ENCODE results near the gene ST6GALNAC4.

The ST6GALNAC4 gene

GRCh38 chr9:127954831-127955293, 38.0 kb upstream of the ST6GALNAC4 start:
- POLR2A ChIA-PET = interaction anchor here (0.6 kb wide), 2 partner anchors 13 to 42 kb away, joined by 3 to 6 read pairs; no protein-coding TSS in a partner anchor
- TF ChIP-seq, protein P1, sequence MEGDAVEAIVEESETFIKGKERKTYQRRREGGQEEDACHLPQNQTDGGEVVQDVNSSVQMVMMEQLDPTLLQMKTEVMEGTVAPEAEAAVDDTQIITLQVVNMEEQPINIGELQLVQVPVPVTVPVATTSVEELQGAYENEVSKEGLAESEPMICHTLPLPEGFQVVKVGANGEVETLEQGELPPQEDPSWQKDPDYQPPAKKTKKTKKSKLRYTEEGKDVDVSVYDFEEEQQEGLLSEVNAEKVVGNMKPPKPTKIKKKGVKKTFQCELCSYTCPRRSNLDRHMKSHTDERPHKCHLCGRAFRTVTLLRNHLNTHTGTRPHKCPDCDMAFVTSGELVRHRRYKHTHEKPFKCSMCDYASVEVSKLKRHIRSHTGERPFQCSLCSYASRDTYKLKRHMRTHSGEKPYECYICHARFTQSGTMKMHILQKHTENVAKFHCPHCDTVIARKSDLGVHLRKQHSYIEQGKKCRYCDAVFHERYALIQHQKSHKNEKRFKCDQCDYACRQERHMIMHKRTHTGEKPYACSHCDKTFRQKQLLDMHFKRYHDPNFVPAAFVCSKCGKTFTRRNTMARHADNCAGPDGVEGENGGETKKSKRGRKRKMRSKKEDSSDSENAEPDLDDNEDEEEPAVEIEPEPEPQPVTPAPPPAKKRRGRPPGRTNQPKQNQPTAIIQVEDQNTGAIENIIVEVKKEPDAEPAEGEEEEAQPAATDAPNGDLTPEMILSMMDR (IDR thresholded peaks at IDR 0.05; ENCODE audit: control extremely low read depth, extremely low read depth, low read depth, missing control alignments) = no peak
- CTCF ChIA-PET = interaction anchor here (1.0 to 25.1 kb wide), 15 partner anchors 9 to 170 kb away, joined by 3 to 615 read pairs (median 5); partner anchors contain the start of gene NAIF1
- no peak for DNase-seq (ENCODE audit: extremely low spot score)

DNA sequence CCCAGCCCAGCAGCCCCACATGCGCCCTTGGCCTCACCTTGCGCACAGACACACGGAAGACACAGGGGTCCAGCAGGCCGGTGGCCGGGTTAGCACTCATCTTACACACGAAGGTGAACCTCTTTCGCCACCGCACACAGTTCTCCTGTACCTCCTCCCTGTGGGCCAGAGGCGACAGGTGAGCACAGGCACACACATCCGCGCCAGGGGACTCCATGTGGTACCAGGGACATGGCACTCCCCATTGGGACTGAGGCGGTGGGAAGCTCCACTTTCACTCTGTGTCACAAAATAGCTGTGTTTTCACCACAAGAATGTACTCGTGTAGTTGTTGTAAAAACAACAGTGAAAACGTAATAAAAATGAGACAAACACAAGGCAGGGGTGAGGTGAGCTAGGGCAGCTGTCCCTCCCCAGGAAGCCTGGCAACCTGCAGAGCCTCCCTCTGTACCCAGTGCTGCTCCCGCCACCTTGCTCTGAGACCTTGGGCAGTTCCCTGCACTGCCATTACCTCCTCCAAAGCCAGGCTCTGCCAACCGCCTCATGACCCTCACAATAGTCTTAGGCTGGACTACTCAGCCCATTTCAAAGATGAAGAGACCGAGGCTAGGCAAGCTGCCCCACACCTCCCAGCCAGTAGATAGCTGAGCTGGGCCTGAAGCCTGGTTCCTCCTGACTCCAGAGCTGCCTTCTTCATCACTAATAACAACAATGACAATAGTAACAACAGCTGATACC, 37.1 kb upstream of the ST6GALNAC4 start:
- ChIA-PET POLR2A (interaction anchor here (0.6 kb wide), 1 partner anchor 14 kb away, joined by 3 read pairs; no protein-coding TSS in a partner anchor), CTCF (interaction anchor here (0.8 to 25.1 kb wide), 12 partner anchors 9 to 171 kb away, joined by 3 to 615 read pairs (median 5); no protein-coding TSS in a partner anchor)

DNA sequence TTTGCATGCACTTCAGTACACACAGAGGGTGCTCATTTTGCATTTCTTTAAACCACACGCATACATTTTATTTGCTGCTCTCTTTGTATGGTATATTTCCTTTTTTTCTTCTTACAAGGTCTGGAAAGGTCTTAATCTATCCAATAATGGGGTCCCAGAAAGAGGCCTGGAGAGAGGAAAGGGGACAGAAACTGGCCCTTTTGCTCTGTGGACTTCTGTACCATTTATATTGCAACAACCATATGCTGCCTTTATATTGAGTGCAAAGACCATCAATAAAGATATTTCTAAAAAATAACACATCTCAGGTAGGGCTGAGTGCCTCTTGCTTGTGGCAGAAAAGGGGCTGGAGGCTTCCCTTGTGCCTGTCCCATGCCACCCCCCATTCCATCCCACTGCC, 36.3 kb upstream of the ST6GALNAC4 start:
- TF ChIP-seq, protein P1 (IDR thresholded peaks at IDR 0.05; ENCODE audit: control extremely low read depth, extremely low read depth, low read depth, missing control alignments) = no peak
- POLR2A ChIA-PET = no interaction called here
- CTCF ChIA-PET = interaction anchor here (1.6 to 25.1 kb wide), 5 partner anchors 8 to 165 kb away, joined by 4 to 615 read pairs (median 8); no protein-coding TSS in a partner anchor
- no peak for DNase-seq (ENCODE audit: extremely low spot score)

More for the DNA sequence above, 37.1 kb upstream of the ST6GALNAC4 start:
- TF ChIP-seq, protein P1 (IDR thresholded peaks at IDR 0.05; ENCODE audit: control extremely low read depth, extremely low read depth, low read depth, missing control alignments) = no peak
- DNase-seq (ENCODE audit: extremely low spot score) = no peak

GRCh38 chr9:127950513-127951289, 33.9 kb upstream of the ST6GALNAC4 start:
- POLR2A ChIA-PET = interaction anchor here (0.5 to 1.1 kb wide), 3 partner anchors 56 to 118 kb away, joined by 3 to 7 read pairs (median 6); partner anchors contain the start of gene SLC25A25
- DNase-seq (ENCODE audit: extremely low spot score) = no peak
- CTCF ChIA-PET = interaction anchor here (12.2 to 25.1 kb wide), 3 partner anchors 6 to 88 kb away, joined by 263 to 615 read pairs (median 263); no protein-coding TSS in a partner anchor
- TF ChIP-seq, protein P1 (IDR thresholded peaks at IDR 0.05; ENCODE audit: control extremely low read depth, extremely low read depth, low read depth, missing control alignments) = no peak

DNA sequence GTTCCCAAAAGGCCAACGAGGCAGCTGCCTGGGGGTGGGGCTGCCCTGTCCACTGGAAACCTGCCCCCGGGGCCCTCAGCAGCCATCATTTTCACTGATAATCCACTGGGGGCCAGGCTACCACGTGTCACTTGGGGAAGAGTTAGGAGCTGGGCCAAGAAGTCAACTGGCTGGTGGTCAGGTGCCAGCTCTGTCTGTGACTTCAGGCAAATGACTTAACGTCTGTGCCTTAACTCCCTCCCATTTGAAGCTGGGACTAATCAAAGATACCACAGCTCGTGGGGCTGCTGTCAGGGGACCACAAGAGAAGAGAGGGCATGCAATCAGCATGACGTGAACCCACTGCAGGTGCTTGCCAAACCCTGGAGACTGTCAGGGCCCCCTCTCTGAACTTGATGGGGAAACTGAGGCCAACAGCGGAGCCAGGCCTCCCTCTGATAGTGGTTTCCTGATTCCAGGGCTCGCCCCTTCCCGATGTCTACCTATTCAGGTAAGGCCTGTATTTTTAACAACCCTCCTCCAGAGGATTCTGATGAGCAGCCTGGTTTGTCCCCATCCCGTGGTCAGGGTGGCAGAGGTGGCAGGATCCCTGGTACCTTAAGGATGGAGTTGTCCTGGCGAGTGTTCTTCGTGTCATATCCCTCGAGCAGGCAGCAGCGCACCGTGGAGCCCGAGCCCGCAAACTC, 33.1 kb upstream of the ST6GALNAC4 start:
- ChIA-PET POLR2A (interaction anchor here (0.5 to 1.1 kb wide), 2 partner anchors 56 to 118 kb away, joined by 3 to 7 read pairs; partner anchors contain the start of gene SLC25A25), CTCF (interaction anchor here (1.5 to 25.1 kb wide), 3 partner anchors 12 to 168 kb away, joined by 8 to 615 read pairs (median 263); no protein-coding TSS in a partner anchor)
- TF ChIP-seq, protein P1 (IDR thresholded peaks at IDR 0.05; ENCODE audit: control extremely low read depth, extremely low read depth, low read depth, missing control alignments) = no peak
- no peak for DNase-seq (ENCODE audit: extremely low spot score)

All from GM10248 (cell line).